Ramos (cell line): ENCODE measurements around the gene METTL3.

ENCODE experiments used
- in situ Hi-C: fragments of 300-500 bp; cut with MboI; formaldehyde crosslinking; loops from one replicate; pipeline ENCODE4 v1.14.3; 2022; ENCODE audit warnings: low sequenced_read_pairs; ENCODE audit not compliant: unreplicated experiment

METTL3 gene

DNA sequence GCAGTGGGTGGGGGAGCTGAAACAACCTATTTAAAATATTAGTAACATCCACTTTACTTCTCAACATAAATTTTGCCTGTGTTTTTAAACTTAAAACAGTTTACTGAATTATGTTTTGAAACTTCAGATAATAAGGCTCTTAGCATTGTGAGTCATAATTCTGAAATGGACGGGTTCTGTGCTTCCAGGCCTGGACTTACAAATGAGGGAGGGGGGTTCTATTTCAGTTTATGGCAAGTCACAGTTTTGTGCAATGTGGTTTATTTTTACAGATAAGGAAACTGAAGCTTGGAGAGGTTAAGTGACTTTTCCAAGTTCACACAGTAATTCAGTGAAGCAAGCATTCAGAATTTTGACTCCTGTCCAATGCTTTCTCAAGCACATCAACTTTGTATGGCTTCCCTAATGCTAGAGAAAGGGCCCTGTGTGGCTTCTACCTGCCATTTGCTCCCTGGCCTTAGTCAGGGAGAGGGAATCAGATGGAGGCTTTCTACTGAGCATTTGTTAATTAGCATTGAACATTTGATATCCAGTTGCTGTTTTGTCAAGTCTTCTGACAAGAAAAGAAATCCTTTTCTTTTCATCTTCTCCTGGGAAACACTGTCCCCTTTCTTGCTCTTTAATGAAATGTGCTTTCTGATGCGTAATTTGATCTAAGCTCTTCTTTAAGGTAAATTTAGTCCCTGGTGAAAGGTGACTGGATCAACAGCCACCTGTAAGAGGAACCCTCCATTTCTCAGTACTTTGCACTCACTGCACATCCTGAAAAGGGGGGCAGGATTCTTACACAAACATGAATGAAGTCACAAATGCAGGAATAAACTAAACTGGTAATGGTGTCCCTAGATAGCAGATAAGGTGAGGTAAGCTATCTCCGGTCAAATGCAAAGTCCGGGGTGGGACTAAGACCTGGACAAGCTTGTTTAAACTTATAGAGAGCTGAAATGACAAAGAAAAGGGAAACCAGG lies 17.5 kb upstream of the METTL3 start:
- in situ Hi-C loops: no loop called here

DNA sequence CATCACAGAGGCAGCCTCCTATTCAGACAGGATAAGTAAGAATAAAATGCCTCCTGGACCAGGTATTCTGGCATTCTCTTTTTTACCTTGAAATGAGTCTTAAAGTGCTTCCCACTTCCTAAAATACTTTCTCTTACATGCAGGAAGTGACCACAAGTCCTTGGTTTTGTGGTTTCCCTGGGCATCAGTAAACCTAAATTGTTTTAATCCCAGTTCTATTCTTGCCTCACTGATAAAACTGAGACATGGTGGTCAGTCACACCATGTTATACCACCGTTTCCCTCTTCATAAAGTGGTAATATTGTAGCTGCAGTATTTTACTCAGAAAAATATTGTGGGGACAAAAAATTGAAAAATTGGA lies 16.2 kb upstream of the METTL3 start:
- in situ Hi-C loops: no loop called here

DNA sequence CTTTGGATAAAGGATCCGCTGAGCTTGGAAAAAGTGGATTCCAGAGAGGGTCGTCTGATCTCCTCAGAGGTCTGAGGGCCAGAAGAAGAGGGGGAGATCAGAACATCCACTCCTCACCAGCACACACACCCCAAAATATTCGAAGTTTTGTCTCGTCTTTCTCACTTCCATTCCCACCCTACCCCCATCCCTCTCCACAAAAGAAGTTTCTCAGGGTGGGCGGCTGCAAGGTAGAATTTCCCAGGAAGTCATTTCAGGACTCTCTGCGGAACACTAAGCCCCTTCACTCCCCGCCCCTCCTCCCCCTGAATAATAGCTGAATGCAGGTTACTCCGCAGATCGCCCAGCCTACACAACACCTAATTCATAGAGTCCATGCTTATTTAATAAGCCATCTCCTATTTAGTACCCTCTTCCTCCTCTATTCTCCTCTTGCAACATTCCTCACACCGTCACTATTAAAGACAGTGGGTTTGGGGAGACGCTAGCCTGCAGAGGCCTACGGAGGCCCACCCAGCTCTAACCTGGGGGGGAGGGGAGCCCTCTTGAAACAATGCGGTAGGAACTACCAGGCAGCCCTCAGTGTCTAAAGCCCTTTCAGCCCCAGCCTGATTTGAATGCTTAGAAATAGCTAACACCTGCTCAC lies 15.7 kb upstream of the METTL3 start:
- in situ Hi-C loops: no loop called here

DNA sequence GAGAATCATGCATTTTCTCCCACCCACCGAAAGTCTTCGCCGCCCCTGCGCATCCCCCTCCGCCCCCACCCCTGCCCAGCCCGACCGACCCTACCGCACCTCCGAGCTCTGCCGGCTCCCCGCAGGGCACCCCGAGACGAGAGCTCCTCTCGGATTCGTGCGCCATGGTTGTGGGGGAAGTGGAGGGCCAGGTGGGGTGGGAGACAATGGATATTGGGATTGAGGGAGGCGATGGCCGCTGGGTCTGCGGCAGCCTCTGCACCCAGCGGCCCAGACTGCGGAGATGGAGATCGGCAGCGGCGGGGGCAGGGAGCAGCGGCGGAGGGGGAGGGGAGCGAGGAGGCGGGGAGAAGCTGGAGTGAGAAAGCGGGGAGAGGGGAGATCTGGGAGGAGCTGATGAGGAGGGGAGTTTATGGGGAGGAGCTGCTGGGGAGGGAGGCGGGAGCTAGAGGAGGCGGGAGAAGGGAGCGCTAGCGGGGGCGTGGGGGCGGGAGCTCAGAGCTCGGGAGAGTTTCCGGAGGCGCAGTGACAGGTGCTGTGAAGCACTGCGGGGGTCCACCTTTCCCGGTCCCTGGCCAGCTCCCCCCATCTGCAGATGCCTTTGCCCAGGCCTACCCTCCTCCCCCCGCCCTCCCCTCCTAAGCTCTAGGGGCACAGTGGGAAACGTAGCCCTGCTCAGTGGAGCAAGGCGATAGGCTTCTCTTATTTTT lies 15.0 kb upstream of the METTL3 start, which contains the start of gene SALL2:
TSS of gene SALL2 (minus strand) at position 385 of the 710 bp plus-strand sequence. CDS start at position 166, 219 bp downstream.
- in situ Hi-C loops: no loop called here

DNA sequence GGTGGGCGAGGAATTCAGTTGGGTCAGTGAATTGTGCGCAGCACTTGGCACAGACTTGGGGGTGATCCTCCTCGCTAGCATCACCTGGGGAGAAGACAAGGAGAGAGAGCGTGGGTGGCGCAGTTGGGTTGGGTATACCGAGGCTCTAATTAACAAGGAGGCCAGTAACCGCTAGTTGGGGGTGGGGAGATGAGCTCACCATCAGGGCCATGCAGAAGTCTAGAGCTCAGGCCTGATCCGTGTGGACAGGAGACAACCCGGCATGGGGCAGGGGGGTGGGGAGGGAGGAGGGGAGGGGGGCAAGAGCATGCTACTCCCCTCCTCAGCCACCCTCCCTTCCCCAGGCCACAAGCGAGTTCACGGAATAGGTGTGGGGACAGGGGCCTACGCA lies 14.4 kb upstream of the METTL3 start:
- in situ Hi-C loops: no loop called here

DNA sequence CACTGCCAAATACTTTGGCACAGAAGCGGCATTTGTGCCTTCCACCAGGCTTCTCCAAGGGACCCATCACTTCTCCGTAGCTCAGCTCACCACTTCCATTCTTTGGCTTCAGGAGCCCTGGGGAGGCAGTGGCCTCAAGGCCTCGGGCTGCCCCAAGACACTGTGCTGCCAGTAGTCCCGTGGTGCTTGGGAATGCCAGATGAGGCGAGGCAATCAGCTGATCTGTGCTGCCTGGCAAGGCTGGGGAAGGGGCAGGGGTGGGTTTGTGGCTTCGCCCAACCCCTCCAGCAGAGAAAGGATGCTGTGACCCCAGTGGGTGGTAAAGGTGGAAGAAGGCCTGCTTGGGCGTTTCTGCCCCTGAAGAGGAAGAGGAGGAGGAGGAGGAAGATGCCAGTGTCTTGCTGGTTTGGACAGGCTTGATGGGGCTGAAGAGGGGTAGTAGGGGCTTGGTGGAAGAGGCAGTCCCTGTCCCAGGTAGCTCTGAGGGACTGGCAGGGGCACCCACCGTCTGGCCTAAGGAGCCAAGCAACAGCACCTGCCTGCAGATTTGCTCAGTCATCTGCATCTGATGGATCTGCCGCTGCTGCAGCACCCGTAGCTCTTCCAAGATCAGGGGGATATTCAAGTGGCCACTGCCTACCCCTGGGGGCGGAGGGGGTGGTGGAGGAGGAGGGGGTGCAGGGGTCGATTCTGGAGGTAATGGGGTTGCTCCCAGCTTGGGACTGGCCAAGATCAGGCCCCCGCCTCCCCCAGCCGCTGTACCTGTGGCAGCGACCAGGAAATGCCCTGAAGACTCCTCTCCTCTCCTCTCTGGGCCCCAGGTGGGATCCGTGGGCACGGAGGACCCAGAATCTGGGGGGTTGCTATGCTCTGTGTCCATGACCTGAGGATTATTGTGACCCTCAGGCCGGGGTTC lies 13.7 kb upstream of the METTL3 start:
- in situ Hi-C loops: no loop called here

DNA sequence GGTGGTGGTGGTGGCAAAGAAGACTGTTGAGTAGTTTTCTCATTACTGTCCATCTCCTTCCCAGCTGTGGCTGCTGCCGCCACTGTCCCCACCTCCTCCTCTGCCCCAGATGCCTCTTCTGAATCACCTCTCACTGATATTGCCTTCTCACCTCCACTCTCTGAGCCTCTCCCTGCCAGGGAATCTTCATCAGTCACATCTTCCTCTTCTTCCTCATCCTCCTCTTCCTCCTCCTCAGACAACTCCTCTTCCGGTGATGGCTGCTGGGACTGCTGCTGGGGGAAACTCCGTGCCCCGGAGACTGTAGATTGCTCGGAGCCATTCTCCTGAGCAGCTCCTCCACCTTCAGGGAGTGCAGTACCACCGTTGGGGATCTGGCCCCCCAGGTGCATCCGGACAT lies 12.1 kb upstream of the METTL3 start:
- in situ Hi-C loops: no loop called here

DNA sequence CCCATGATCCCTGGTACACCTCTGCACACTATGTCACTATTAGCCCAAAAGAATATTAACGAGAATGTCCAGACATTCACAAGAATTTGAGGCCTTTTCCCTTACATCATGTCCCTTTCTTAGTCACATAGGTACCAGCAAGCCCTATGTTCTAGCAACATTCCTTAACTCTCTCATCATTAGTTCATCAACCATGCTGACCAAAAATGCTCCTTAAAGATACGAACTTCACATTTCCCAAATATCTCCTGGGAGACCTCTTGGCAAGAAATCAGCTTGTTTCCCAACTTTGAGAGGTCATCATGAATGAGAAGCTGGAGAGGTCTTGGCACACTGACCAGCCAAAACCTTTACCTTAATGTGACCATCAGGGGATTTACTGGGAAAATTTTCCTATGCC lies 10.4 kb upstream of the METTL3 start:
- in situ Hi-C loops: no loop called here

DNA sequence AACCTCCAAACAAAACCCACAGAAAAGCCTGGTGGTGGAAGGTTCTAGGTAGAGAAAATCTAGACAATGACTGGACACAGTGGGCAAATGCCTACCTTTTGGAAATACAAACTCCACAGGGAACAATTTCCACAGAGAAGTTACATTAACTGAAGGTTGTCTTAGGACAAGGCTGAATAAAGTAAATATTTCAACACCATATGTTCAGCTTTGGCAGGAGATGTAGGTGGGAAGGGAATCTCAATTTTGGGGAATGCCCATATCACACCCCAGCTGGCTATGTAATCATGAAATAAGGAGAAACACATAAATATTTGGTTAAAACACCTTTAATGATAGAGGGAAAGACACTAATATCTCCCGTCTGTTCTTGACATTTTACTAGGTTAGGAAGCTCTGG lies 9.6 kb upstream of the METTL3 start:
- in situ Hi-C loops: no loop called here

DNA sequence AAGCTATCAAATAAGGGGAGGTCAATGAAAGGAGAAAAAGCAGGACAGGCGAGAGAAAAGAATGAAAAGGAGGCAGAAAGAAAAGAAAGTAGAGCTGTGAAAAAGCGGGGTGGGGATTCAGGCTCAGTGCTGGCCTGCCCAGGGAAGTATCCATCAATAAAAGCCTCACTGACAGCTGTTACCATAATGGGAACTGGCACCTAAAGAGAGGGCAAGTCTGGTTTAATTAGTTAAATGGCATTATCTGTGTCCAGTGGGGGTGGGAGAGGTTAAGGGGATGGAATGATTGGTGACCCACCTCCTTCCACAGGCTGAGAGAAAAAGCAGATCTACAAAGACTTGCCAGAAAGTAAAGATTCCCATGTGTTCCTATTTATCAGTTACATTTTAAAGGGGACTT lies 7.6 kb upstream of the METTL3 start:
- in situ Hi-C loops: no loop called here

DNA sequence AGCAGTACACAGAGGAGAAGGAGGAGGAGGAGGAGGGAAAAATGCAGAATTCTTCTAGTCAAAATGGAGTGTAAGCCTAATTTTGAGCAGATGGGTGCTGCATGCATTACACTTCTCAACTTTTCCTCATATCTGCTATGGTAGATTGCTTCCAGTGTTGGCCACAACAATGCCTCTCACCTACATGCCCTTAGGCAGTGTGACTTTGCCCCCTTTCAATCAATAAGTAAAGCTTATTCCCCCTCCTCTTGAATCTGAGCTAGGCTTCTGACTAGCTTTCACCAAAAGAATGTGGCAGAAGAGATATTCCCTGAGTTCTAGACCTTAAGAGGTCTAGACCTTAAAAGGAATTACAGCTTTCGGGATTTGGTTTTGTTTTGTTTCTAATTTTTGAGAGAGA lies 3.2 kb upstream of the METTL3 start:
- in situ Hi-C loops: no loop called here

DNA sequence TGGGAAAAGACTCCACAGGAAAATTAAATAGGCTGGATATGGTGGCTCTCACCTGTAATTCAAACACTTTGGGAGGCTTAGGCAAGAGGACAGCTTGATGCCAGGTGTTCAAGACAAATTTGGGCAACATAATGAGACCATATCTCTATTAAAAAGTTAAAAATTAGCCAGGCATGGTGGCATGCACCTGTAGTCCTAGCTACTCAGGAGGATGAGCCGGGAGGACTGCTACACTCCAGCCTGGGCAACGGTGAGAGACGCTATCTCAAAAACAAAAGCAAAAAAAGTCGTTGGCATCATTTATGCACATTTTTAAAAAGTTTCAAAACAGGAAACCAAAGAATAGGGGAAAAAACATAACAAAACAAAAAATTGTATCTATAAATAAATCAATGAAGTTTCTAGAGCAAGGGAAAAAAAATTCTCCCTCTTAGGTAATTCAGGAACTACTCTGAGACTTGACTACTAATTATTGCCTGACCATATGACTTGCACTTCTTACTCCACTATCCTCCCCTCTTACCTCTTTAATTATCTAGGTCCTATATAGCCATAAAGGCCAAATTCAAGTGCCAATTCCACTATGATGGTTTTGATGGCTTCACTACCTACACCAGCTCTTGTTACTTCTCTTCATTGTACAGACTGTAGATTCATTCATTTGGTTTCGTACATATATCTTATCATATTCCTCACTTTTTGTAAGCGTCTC lies 1.6 kb downstream of the METTL3 start:
- in situ Hi-C loops: no loop called here

DNA sequence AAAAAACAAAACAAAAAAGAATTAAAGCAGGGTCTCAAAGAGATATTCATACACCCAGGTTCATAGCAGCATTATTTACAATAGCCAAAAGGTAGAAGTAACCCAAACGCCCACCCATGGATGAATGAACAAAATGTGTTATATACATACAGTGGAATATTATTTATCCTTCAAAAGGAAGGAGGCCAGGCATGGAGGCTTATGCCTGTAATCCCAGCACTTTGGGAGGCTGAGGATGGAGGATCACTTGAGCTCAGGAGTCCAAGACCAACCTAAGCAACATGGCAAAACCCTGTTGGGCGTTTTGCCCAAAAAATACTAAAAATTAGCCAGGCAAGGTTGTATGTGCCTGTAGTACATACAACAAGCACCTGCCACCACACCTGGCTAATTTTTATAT lies 4.6 kb downstream of the METTL3 start:
- in situ Hi-C loops: no loop called here

DNA sequence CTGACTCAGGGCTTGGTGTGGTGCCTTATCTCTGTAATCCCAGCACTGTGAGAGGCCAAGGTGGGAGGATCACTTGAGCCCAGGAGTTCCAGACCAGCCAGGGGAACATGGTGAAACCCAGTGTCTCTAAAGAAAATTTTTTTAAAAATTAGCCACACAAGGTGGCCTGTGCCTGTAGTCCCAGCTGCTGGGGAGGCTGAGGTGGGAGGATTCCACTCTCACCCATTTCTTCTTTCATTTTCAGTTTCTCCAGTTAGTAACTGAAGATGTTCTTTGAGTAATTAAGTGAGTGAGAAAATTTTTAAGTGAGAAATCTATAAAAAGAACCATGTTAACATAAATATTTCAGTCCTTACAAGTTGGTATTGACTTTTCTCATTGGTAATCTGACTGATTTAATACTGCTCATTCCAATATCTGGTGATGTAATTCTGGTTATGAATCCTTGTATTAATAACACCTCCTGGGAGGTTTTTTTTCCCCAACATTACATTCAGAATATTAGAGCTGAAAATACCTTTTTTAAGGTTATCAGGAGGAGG lies 6.1 kb downstream of the METTL3 start:
- in situ Hi-C loops: no loop called here

DNA sequence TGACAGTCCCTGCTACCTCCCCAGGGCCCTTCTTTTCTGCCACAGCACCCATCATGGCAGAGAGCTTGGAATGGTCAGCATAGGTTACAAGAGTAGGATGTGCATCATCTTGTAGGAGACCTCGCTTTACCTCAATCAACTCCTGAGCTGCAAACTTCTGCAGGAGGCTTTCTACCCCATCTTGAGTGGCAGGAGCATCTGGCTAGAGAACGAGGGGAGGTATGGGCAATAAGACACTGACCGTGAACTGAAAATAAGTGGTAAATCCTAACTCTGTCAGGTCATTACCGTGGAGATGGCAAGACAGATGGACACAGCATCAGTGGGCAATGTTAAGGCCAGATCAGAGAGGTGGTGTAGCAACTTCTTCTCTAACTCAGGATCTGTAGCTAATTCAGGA lies 7.8 kb downstream of the METTL3 start:
- in situ Hi-C loops: loop anchor here (5.0 kb wide), 1 partner anchor 54 kb away; no protein-coding TSS in a partner anchor

DNA sequence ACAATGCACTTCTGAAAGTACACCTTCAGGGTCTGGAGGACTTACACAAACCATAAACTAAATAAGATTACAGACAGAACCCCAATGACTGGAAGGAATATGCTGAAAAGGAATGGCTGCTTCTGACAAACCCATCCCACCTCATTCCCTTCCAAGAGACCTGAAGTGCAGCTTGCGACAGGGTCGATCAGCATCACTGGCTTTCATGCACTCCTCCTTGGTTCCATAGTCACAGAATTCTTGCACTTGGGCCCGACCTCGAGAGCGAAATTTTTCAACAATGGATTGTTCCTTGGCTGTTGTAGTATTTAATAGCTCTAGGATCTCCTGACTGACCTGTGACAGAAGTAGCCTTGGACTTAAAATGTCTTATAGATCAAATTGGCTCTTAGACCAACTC lies 9.6 kb downstream of the METTL3 start:
- in situ Hi-C loops: loop anchor here (5.0 kb wide), 1 partner anchor 56 kb away; no protein-coding TSS in a partner anchor

DNA sequence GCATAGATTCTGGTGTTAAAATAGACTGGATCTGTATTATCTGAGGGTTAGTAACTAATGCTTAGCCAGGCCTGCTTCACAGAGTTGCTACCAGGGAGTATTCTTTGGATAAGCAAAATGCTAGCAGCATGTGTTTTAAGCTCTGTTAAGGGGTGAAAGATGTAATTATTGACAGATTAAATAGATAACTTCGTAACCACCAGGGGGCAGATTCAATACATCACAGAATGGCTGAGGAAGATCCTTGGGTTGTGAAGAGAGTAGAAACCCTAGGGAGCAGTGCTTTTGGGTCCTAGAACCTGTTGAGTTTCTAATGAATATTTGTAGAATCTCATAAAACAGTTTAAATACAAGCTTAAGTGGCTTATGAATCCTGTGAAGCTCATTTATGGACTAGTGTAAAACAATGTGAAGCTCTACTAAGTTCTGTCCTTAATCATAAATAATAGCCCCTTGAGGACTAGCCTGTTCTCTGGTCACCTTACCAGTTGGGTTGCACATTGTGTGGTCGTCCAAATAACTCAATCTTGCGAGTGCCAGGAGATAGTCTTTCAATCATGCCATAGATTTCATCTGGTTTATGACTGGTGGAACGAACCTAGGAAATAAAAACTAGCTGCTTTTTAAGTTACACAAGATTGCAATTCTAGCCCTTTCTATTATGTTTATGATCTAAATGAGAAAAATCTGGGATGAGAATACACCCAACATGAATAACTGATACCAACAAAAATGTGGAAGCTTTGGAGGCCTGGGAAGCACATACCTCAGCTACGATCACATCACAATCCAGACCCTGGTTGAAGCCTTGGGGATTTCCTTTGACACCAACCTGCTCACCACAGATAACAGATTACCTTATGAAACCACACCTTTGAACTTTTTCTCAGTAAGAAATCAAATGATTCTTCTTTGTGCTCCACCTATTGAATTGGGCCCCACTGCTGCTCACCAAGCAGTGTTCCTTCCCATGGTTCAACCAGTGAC lies 12.3 kb downstream of the METTL3 start:
- in situ Hi-C loops: no loop called here

DNA sequence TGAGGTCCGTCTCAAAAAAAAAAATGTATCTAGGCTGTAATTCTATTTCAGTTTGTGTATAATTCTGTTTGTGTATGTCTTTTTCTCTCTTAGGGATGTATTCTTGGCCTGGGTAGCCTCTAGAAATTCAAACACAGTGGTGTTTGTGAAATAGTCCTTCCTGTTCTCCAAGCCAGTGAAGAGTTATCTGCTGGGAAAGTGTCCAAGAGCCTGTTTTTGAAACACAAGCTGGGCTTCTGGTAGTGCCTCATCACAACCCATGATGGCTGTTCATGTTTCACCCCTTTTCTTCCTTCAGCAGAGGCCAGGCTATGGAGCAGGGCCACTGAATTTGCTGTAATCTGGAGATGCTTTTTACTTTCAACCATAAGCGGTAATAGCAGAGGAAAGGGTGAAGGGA lies 14.7 kb downstream of the METTL3 start:
- in situ Hi-C loops: no loop called here
